Activated gamma-delta T cell treated with anti-CD3 and anti-CD28 coated beads, Interleukin-2, amount 50 U/mL, for 16 hours (primary cell): Measurements from ENCODE around the gene ZNF850.
A peak's percentile ranks its signal among the peaks of the same experiment; 100 is the strongest.

Experiments
- DNase-seq: peaks from one replicate; pipeline ENCODE4 v3.0.0-alpha.2; 2020; ENCODE audit warnings: low read depth

The ZNF850 gene

GRCh38 chr19:36688058-36688457, 84.5 kb downstream of the ZNF850 start:
- DNase-seq = no peak

GRCh38 chr19:36687214-36688056, 85.2 kb downstream of the ZNF850 start, which contains the start of gene ZNF567:
TSS of gene ZNF567 (plus strand) at chr19:36687612. CDS start at chr19:36694868, 7,256 bp downstream.
- DNase-seq = peak; percentile 98

GRCh38 chr19:36686365-36687213, 86.0 kb downstream of the ZNF850 start:
- DNase-seq = no peak

GRCh38 chr19:36685835-36686234, 86.8 kb downstream of the ZNF850 start:
- no peak for DNase-seq

DNA sequence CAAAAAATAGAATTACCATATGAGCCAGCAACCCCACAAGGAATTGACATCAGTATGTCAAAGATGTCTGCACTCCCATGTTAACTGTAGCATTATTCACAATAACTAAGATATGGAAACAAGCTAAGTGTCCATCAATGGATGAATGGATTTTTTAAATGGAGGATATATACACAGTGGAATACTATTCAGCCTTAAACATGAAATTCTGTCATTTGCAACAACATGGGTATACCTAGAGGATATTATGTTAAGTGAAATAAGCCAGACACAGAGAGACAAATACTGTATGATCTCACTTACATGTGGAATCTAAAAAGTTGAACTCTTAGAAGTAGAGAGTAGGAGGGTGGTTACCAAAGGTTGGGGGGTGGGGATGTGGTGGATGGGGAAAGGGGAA, 93.2 kb downstream of the ZNF850 start:
- no peak for DNase-seq

- DNase-seq = no peak
Measured at GRCh38 chr19:36674201-36674600, 98.4 kb downstream of the ZNF850 start.

GRCh38 chr19:36672368-36672767, 100.2 kb downstream of the ZNF850 start:
- DNase-seq = no peak

DNA sequence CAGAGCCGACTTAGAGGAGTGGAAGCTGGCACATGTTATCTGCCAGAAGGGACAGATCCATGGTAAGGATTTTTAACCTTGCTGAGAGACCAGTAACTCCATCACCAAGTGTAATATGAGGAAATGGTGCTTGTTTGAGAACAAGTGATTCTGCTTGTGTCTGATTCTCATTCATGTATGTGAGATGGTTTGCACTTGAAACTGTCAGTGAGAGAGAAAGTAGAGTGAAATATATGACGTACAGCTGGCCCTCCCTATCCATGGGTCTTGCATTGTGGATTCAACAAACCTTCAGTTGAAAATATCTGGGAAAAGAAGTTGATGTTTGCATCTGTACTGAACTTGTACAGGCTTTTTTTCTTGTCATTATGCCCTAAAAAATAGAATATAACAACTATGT, 104.0 kb downstream of the ZNF850 start:
- DNase-seq = no peak

GRCh38 chr19:36665832-36666231, 106.8 kb downstream of the ZNF850 start:
- no peak for DNase-seq
